ENCODE measurements around the gene RWDD2A. TPM values are rescaled to one million over a fixed set of nuclear protein-coding genes. Genes with fewer than 3 reads are reported as not detected.
A peak's percentile ranks its signal among the peaks of the same experiment; 100 is the strongest.

Gene RWDD2A
- total RNA-seq, 1 donor from 2014 or later = 3.5 TPM

GRCh38 chr6:83176246-83176645 is 16.9 kb upstream of the RWDD2A start:
- H3K9me3 ChIP-seq = no peaks in the 10 kb centered on the region
- DNase-seq (no peak), ATAC-seq (no peak)
- H3K4me1 ChIP-seq = no peaks in the 10 kb centered on the region
- no peak overlapping the region for H3K4me3 ChIP-seq
- no peaks in the 10 kb centered on the region for H3K27me3 ChIP-seq
- intact Hi-C loops (cut with DNase I) = no loop called here
- TF ChIP-seq, protein P1, sequence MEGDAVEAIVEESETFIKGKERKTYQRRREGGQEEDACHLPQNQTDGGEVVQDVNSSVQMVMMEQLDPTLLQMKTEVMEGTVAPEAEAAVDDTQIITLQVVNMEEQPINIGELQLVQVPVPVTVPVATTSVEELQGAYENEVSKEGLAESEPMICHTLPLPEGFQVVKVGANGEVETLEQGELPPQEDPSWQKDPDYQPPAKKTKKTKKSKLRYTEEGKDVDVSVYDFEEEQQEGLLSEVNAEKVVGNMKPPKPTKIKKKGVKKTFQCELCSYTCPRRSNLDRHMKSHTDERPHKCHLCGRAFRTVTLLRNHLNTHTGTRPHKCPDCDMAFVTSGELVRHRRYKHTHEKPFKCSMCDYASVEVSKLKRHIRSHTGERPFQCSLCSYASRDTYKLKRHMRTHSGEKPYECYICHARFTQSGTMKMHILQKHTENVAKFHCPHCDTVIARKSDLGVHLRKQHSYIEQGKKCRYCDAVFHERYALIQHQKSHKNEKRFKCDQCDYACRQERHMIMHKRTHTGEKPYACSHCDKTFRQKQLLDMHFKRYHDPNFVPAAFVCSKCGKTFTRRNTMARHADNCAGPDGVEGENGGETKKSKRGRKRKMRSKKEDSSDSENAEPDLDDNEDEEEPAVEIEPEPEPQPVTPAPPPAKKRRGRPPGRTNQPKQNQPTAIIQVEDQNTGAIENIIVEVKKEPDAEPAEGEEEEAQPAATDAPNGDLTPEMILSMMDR (IDR thresholded peaks at IDR 0.05) = no peak
- peaks cover 83% of the 10 kb centered on the region for H3K36me3 ChIP-seq
- H3K27ac ChIP-seq = no peak overlapping the region

DNA sequence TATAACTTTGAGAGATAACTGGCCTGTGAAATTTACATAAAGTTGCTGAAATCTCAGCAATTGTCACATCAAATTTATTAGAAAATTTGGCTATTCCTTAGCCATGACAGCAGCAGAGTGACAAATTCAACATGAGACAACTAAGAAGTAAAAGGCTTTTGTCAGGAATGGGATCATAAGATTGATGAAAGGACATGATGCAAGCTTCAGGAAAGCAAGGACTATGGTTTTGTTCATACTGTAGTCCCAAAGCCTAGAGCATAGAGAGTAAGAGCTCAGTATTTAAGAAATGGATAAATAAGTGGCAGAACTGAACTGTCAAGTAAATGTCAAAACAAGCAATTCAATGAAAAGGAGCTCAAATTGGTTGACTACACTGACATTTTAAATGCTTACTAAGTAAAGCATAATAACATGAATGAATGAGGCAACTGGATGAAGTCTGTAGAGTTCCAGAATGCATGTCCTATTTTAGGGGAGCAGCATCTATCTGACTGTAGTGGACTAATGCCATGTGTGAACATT is 12.7 kb upstream of the RWDD2A start:
- Histone ChIP-seq H3K4me3 (no peak overlapping the region), H3K27me3 (no peaks in the 10 kb centered on the region), H3K9me3 (no peaks in the 10 kb centered on the region), H3K36me3 (peaks cover 75% of the 10 kb centered on the region), H3K27ac (no peak overlapping the region), H3K4me1 (no peaks in the 10 kb centered on the region)
- DNase-seq (no peak), ATAC-seq (no peak)
- TF ChIP-seq, protein P1 (IDR thresholded peaks at IDR 0.05) = no peak
- intact Hi-C loops (cut with DNase I) = no loop called here

DNA sequence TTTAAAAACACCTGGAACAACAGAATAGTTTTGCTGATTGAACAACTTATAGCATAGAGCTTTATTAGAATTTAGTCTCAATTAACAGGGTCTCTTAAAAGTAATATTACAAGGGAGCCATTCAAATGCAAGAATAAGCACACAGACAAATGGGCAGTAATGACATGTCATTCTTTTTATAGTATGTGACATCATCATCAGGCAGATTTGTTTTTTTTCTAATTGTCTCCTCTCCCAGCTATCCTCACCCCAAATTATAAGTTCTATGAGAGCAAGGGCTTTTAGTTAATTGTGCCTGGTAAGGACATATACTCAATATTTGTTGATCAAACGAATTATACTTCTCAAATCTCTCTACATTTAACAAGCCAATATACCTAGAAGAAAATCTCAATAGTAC is 11.0 kb upstream of the RWDD2A start:
- ATAC-seq = no peak
- no peaks in the 10 kb centered on the region for H3K27me3 ChIP-seq
- no peak overlapping the region for H3K27ac ChIP-seq
- intact Hi-C loops (cut with DNase I) = no loop called here
- no peaks in the 10 kb centered on the region for H3K4me1 ChIP-seq
- TF ChIP-seq, protein P1 (IDR thresholded peaks at IDR 0.05) = no peak
- H3K4me3 ChIP-seq = no peak overlapping the region
- DNase-seq = no peak
- H3K36me3 ChIP-seq = peaks cover 82% of the 10 kb centered on the region
- no peaks in the 10 kb centered on the region for H3K9me3 ChIP-seq

- Histone ChIP-seq H3K4me3 (no peak overlapping the region), H3K27me3 (no peaks in the 10 kb centered on the region), H3K9me3 (no peaks in the 10 kb centered on the region), H3K4me1 (no peaks in the 10 kb centered on the region), H3K36me3 (peaks cover 79% of the 10 kb centered on the region), H3K27ac (no peak overlapping the region)
- TF ChIP-seq, protein P1 (IDR thresholded peaks at IDR 0.05) = no peak
- intact Hi-C loops (cut with DNase I) = no loop called here
- ATAC-seq (peak; percentile 52), DNase-seq (no peak)
These were observed 9.9 kb upstream of the RWDD2A start for GRCh38 chr6:83183082-83183828.

DNA sequence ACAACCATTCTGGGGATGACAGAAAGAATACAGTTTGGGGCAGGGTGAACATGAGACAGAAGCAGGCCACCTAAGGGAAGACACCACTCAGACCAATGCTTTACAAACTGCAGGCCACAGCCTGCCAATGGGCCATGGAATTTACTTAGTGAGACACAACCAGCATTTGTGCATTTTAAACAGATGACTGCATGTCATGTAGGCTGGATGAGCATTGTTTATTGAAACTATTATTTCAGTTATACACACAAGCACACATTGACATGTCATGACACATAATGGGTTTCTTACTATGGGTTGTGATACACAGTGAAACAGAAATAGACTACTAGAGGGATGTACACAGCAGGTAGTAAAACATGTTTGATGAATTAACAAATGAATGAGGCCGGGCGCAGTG is 8.1 kb upstream of the RWDD2A start:
- no peak for ATAC-seq
- intact Hi-C loops (cut with DNase I) = no loop called here
- DNase-seq = no peak
- H3K27me3 ChIP-seq = no peaks in the 10 kb centered on the region
- no peak overlapping the region for H3K27ac ChIP-seq
- H3K4me1 ChIP-seq = peaks cover 6% of the 10 kb centered on the region
- peaks cover 83% of the 10 kb centered on the region for H3K36me3 ChIP-seq
- TF ChIP-seq, protein P1 (IDR thresholded peaks at IDR 0.05) = no peak
- H3K4me3 ChIP-seq = no peak overlapping the region
- H3K9me3 ChIP-seq = no peaks in the 10 kb centered on the region
